ENCODE data around the gene SURF6.

- no peak for TF ChIP-seq CTCF (conservative IDR thresholded peaks at IDR 0.05; ENCODE audit: low read depth in 2 of 2)
- no peak for TF ChIP-seq EZH2 (IDR thresholded peaks at IDR 0.05; ENCODE audit: low read depth, unreplicated experiment)
- no peak for TF ChIP-seq ETS1 (IDR thresholded peaks at IDR 0.05)
- TF ChIP-seq POLR2AphosphoS5 (IDR thresholded peaks at IDR 0.05; ENCODE audit: low read depth) = no peak
- TF ChIP-seq CREB1 (CRISPR knock-in tag; IDR thresholded peaks at IDR 0.05; ENCODE audit: low read depth) = no peak
- TF ChIP-seq JUNB (IDR thresholded peaks at IDR 0.05; ENCODE audit: unreplicated experiment) = no peak
- TF ChIP-seq NANOG (IDR thresholded peaks at IDR 0.05; ENCODE audit: borderline replicate concordance) = no peak
- TF ChIP-seq EZH2phosphoT487 (IDR thresholded peaks at IDR 0.05; ENCODE audit: unreplicated experiment) = no peak
- TF ChIP-seq REST (IDR thresholded peaks at IDR 0.05; ENCODE audit: unreplicated experiment) = no peak
- TF ChIP-seq ZNF114 (CRISPR knock-in tag; IDR thresholded peaks at IDR 0.05) = no peak
- no peak for TF ChIP-seq ZNF331 (CRISPR knock-in tag; IDR thresholded peaks at IDR 0.05; ENCODE audit: low read depth)
- no peak for TF ChIP-seq STAT1 (IDR thresholded peaks at IDR 0.05; ENCODE audit: unreplicated experiment)
- no peak for TF ChIP-seq ZNF462 (CRISPR knock-in tag; IDR thresholded peaks at IDR 0.05)
Observed at GRCh38 chr9:133378408-133378962, 42.5 kb upstream of the SURF6 start.
